Esophagus (tissue), 2 donors: ENCODE data around the gene SHCBP1. TPM values are rescaled to one million over a fixed set of nuclear protein-coding genes. Genes with fewer than 3 reads are reported as not detected.
"Not testable (repeated sequence)": the region's sequence is repeated elsewhere in the genome, so short reads cannot be mapped to it uniquely, and the experiment has no call there.

Experiments
- H3K27ac ChIP-seq, 2 donors: one replicate each; pipeline ENCODE4 v1.5.1; 2013; ENCODE audit warnings: low read depth in 2 of 2, mild to moderate bottlenecking in 2 of 2, inconsistent platforms in 1 of 2, low read length in 1 of 2, moderate library complexity in 1 of 2
- H3K27me3 ChIP-seq, 2 donors: one replicate each; pipeline ENCODE4 v1.6.1; 2013; ENCODE audit warnings: low read length in 2 of 2, control low read depth in 1 of 2, mild to moderate bottlenecking in 1 of 2; ENCODE audit not compliant: insufficient read depth in 2 of 2, control insufficient read depth in 1 of 2
- H3K36me3 ChIP-seq, 2 donors: one replicate each; pipeline ENCODE4 v1.6.1; 2013; ENCODE audit warnings: low read length in 1 of 2; ENCODE audit not compliant: control insufficient read depth in 2 of 2, insufficient read depth in 2 of 2
- H3K4me1 ChIP-seq, 2 donors: one replicate each; pipeline ENCODE4 v1.6.1; 2013; ENCODE audit warnings: low read length in 1 of 2; ENCODE audit not compliant: control insufficient read depth in 2 of 2, insufficient read depth in 2 of 2
- H3K4me3 ChIP-seq, 2 donors: one replicate each; pipeline ENCODE4 v1.5.1; 2013; ENCODE audit warnings: low read length in 2 of 2, mild to moderate bottlenecking in 2 of 2, low read depth in 1 of 2, moderate library complexity in 1 of 2
- H3K9me3 ChIP-seq, 2 donors: one replicate each; pipeline ENCODE4 v1.6.1; 2013; ENCODE audit warnings: mild to moderate bottlenecking in 2 of 2, low read depth in 1 of 2, low read length in 1 of 2, moderate library complexity in 1 of 2; ENCODE audit not compliant: control insufficient read depth in 2 of 2, insufficient read depth in 1 of 2
- WGBS, 2 donors: extraction: QIAGEN DNeasy Blood & Tissue Kit; methylation state at CpG; one replicate each; pipeline ENCODE4 v1.1.7; 2013; 5-methylcytosine and 5-hydroxymethylcytosine counted together
- polyA plus RNA-seq, 2 donors: library from polyadenylated mRNA; stranded (reverse); fragments of 200-250 nt; gene quantifications; one replicate each; pipeline ENCODE4 v1.2.3, GENCODE V29; 2013
- donor health status: healthy with polysubstance abuse.
- donor health status: Bipolar disorder and iron deficiency.

The SHCBP1 gene
- polyA plus RNA-seq, 2 donors, result 1.7 to 3.5 TPM

DNA sequence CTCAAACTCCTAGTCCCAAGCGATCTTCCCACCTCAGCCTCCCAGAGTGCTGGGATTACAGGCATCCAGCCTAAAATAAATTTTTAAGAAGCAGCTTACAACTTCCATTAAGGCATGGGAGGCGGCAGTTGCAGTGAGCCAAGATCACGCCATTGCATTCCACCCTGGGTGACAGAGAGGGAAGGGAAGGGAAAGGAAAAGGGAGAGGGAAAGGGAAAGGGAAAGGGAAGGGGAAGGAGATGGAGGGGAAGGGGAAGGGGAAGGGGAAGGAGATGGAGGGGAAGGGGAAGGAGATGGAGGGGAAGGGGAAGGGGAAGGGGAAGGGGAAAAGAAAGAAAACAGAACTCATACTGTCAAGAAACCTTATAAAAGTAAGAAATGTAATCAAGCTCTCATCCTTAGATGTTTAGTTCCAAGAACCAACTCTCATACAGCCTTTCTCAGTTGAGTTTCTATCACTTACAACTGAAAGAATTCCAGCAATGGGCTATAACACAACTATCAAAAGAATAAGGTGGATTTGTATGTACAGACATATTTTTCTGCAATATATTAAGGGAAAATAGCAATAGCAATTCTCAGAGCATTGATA lies 43.1 kb downstream of the SHCBP1 start:
- H3K27ac ChIP-seq, result no peak overlapping the region
- H3K4me1 ChIP-seq, result peaks cover 0 to 3% of the 10 kb centered on the region in 2 donors
- H3K27me3 ChIP-seq, result no peaks in the 10 kb centered on the region
- 98 to 100% methylated on average over 3 of the region's 3 CpGs for WGBS, 2 donors
- H3K36me3 ChIP-seq, result peaks cover 0 to 2% of the 10 kb centered on the region in 2 donors
- no peaks in the 10 kb centered on the region for H3K9me3 ChIP-seq
- H3K4me3 ChIP-seq, result no peak overlapping the region

DNA sequence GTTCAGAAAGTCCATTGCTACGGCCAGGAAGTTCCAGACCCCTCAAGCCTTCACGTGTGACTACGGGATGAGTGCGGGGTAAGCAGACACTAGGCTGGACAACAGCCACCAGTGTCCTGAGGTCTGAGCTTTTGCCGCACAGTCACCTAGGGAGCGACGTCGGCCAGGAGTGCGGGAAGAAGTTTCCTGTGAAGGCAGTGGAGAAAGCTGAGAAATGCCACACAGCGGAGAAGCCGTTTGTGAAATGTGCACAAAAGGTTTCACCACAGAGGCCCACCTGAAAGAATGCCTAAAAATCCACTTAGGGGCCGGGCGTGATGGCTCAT lies 47.4 kb downstream of the SHCBP1 start:
- peaks cover 0 to 2% of the 10 kb centered on the region in 2 donors for H3K9me3 ChIP-seq
- H3K4me1 ChIP-seq, result peaks cover 0 to 3% of the 10 kb centered on the region in 2 donors
- no peaks in the 10 kb centered on the region for H3K27me3 ChIP-seq
- no peak overlapping the region for H3K27ac ChIP-seq
- no peak overlapping the region for H3K4me3 ChIP-seq
- WGBS, 2 donors, result 86 to 90% methylated on average over 13 of the region's 13 CpGs
- no peaks in the 10 kb centered on the region for H3K36me3 ChIP-seq

DNA sequence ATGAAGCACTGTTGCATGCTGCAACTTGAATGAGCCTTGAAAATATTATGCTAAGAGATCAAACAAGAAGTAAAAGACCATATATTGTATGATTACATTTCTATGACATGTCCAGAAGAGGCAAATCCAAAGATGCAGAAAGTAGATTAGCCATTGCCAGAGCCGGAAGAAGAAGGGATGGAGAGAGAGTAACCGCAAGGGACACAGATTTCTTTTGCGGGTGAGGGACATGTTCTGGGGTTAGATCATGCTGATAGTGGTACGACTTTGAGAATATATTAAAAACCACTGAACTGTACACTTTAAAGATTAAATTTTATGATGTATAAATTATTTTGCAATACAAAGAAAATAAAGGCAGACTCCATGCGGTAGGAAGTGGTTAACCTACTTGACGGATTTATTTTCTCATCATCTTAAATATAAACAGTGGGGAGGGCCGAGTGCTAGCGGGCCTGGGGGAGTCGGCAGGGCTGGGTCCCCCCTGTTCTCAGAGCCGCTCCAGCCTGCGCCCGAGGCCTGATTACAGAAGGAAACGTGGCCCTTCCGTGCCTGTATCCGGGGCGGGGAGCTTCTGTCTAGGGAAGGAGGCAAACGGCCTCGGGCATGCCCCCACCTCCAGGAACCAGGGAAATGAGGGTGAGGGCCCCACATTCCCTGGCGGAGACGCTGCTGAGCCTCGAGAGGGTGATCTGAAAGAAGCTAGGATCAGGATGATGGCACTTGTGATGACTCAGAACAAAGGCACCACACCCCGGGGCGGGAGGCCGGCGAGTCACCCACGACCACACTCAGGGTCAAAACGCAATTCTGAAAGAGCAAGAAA lies 48.0 kb downstream of the SHCBP1 start:
- Histone ChIP-seq H3K36me3 (no peaks in the 10 kb centered on the region), H3K27ac (no peak overlapping the region), H3K27me3 (no peaks in the 10 kb centered on the region), H3K4me3 (no peak overlapping the region), H3K4me1 (peaks cover 0 to 3% of the 10 kb centered on the region in 2 donors), H3K9me3 (peaks cover 0 to 7% of the 10 kb centered on the region in 2 donors)
- WGBS, 2 donors, result 66 to 71% methylated on average over 27 of the region's 27 CpGs

GRCh38 chr16:46569231-46569735 lies 51.9 kb downstream of the SHCBP1 start:
- peaks cover 0 to 7% of the 10 kb centered on the region in 2 donors for H3K9me3 ChIP-seq
- H3K4me1 ChIP-seq, result peaks cover 0 to 3% of the 10 kb centered on the region in 2 donors
- no peak overlapping the region for H3K4me3 ChIP-seq
- no peaks in the 10 kb centered on the region for H3K36me3 ChIP-seq
- H3K27me3 ChIP-seq, result no peaks in the 10 kb centered on the region
- H3K27ac ChIP-seq, result no peak overlapping the region
- 83 to 90% methylated on average over 24 to 27 of the region's 27 CpGs for WGBS, 2 donors

DNA sequence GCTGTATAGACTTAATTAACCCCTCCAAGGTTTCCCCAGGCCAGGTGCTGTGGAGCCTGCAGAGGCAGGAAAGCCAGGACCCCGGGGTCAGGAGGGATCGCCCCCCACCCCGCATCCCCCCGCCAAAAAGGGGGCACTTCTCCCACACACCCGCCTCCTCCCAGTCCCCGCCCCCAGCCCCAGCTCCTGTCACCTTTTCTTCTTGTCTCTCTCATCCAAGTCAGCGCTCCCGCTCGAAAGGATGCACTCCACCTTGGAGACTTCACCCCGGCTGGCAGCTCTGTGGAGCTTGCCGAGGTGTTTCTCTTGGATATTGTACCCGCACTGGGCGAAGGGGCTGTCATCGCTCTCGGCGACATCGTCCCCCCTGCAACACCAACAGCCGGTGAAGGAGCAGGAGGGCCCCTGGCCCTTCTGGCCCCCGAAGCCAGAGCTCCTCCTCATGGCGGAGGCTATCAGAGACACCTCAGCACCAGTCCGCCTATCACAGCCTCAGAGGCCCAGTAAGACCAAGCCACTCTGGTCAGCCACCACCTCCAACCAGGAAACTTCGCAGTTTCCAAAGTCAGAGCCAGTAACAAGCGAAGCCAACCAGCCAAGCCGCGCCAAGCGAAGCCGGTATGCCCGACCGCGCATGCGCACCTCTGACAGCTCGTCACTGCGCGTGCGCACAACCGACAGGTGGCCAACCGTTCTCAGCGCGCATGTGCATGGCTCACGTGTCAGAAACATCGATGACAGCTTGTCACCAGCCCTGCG lies 52.5 kb downstream of the SHCBP1 start:
- Histone ChIP-seq H3K4me1 (peaks cover 0 to 3% of the 10 kb centered on the region in 2 donors), H3K27ac (no peak overlapping the region), H3K27me3 (no peaks in the 10 kb centered on the region), H3K9me3 (peaks cover 0 to 7% of the 10 kb centered on the region in 2 donors), H3K4me3 (no peak overlapping the region), H3K36me3 (no peaks in the 10 kb centered on the region)
- 76 to 85% methylated on average over 41 to 42 of the region's 42 CpGs for WGBS, 2 donors

DNA sequence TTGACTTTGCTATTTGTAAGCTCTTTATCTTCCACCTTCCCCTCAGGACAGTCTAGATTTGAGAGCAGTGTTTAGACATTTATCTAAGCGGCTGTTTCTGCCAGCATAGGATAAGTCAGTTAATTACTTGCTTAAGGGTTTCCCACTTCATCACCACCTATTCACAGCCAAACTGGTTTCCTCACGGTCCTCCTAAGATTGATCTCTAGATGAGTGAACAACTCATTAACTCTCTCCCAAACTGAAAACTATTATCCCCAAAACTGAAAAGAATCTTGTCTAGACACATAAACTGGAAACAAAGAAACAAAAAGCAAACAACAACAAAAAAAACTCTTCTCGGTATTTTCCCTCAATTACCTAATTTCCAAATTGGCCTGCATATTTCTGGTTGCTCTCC lies 58.2 kb downstream of the SHCBP1 start:
- H3K36me3 ChIP-seq, result no peaks in the 10 kb centered on the region
- no peaks in the 10 kb centered on the region for H3K9me3 ChIP-seq
- H3K4me3 ChIP-seq, result no peak overlapping the region
- H3K27me3 ChIP-seq, result no peaks in the 10 kb centered on the region
- H3K4me1 ChIP-seq, result no peaks in the 10 kb centered on the region
- 54 to 56% methylated on average over 3 of the region's 3 CpGs for WGBS, 2 donors
- no peak overlapping the region for H3K27ac ChIP-seq

DNA sequence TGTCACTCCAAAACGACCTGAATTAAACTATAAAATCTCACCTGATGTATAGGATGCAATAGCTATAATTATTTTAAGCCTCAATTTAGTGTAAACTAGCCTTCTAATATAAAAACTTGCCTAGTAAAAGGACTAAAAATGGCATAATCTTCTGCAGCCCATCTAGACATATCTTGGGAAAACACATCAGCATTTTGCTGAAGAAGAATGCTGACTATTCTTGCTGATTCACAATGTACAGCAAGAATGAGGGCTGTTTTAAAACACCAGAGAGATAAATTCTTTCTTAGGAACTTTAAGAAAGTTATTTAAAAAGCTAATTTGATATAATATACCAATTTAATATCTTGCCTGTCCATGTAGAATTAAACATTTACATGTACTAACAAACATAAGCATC lies 63.2 kb downstream of the SHCBP1 start:
- Histone ChIP-seq H3K9me3 (no peaks in the 10 kb centered on the region), H3K27ac (no peak overlapping the region), H3K4me3 (no peak overlapping the region), H3K27me3 (no peaks in the 10 kb centered on the region), H3K36me3 (no peaks in the 10 kb centered on the region), H3K4me1 (no peaks in the 10 kb centered on the region)
- 11% methylated on average over 1 of the region's 1 CpG for WGBS, 2 donors

DNA sequence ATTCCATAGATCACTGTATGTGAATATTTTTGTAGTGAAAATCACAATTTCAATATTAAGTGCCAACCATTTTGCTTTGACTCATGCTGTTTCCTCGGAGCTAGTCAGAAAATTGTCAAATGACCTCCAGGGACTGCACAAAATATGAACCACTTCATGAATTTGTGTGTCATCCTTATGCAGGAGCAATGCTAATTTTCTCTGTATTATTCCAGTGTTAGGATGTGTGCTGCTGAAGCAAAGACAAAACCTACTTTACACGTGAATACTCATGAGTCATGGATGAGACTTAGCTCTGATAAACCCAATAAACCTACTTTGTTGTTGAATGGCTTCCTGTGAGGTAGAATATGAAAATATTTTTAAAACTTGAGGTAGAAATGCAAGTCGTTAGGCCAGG lies 65.2 kb downstream of the SHCBP1 start:
- WGBS, 2 donors, result 62 to 67% methylated on average over 3 of the region's 3 CpGs
- H3K9me3 ChIP-seq, result no peaks in the 10 kb centered on the region
- no peaks in the 10 kb centered on the region for H3K36me3 ChIP-seq
- H3K27ac ChIP-seq, result no peak overlapping the region
- no peak overlapping the region for H3K4me3 ChIP-seq
- no peaks in the 10 kb centered on the region for H3K27me3 ChIP-seq
- H3K4me1 ChIP-seq, result no peaks in the 10 kb centered on the region

GRCh38 chr16:46554435-46554834 lies 66.7 kb downstream of the SHCBP1 start:
- H3K4me1 ChIP-seq, H3K4me3 ChIP-seq, H3K27me3 ChIP-seq, H3K9me3 ChIP-seq, H3K36me3 ChIP-seq, H3K27ac ChIP-seq: not testable (repeated sequence)
- 17 to 20% methylated on average over 14 of the region's 14 CpGs for WGBS, 2 donors
